Loucy (cell line): ENCODE data around the gene NEO1.

Experiments used
- H2AFZ ChIP-seq: fragments of 200-600 bp; sonication (generic); 2 replicates; pipeline ENCODE4 v1.6.0; 2016; ENCODE audit warnings: antibody characterized with exemption, mild to moderate bottlenecking, low read length, moderate library complexity
- H3F3A ChIP-seq: fragments of 200-600 bp; 2 replicates; pipeline ENCODE4 v1.6.0; 2016; ENCODE audit warnings: antibody characterized with exemption, low read depth, mild to moderate bottlenecking
- H3K27me3 ChIP-seq: fragments of 200-600 bp; sonication (generic); 2 replicates; pipeline ENCODE4 v1.6.1; 2014; ENCODE audit warnings: low read length, mild to moderate bottlenecking; ENCODE audit not compliant: insufficient read depth, poor library complexity, severe bottlenecking
- H3K36me3 ChIP-seq: fragments of 200-600 bp; sonication (generic); 2 replicates; pipeline ENCODE4 v1.6.1; 2016; ENCODE audit warnings: low read length; ENCODE audit not compliant: insufficient read depth
- H3K4me1 ChIP-seq: fragments of 200-600 bp; sonication (generic); 2 replicates; pipeline ENCODE4 v1.5.1; 2014; ENCODE audit warnings: low read length, mild to moderate bottlenecking; ENCODE audit not compliant: insufficient read depth, poor library complexity, severe bottlenecking
- H3K4me2 ChIP-seq: fragments of 200-600 bp; sonication (generic); 2 replicates; pipeline ENCODE4 v1.6.0; 2014; ENCODE audit warnings: antibody characterized with exemption, low read length, low read depth, mild to moderate bottlenecking; ENCODE audit not compliant: poor library complexity, severe bottlenecking
- H3K4me3 ChIP-seq: fragments of 200-600 bp; sonication (generic); 2 replicates; pipeline ENCODE4 v1.5.1; 2014; ENCODE audit warnings: low read length, mild to moderate bottlenecking, mixed read lengths; ENCODE audit not compliant: poor library complexity, severe bottlenecking
- H3K79me2 ChIP-seq: fragments of 200-600 bp; sonication (generic); 2 replicates; pipeline ENCODE4 v1.6.1; 2014; ENCODE audit warnings: low read length; ENCODE audit not compliant: insufficient read depth
- H3K9ac ChIP-seq: fragments of 200-600 bp; sonication (generic); 2 replicates; pipeline ENCODE4 v1.6.0; 2014; ENCODE audit warnings: mild to moderate bottlenecking, low read depth, low read length, moderate library complexity; ENCODE audit not compliant: poor library complexity, severe bottlenecking
- H3K9me2 ChIP-seq: fragments of 200-600 bp; sonication (generic); replicated peaks from 2 replicates; pipeline ENCODE4 v1.6.1; 2016; ENCODE audit warnings: low read depth, low read length, mixed read lengths
- H3K9me3 ChIP-seq: fragments of 200-600 bp; sonication (generic); 2 replicates; pipeline ENCODE4 v1.6.1; 2014; ENCODE audit warnings: mild to moderate bottlenecking, antibody characterized with exemption, low read length, low read depth; ENCODE audit not compliant: insufficient read depth
- H4K20me1 ChIP-seq: fragments of 200-600 bp; sonication (generic); 2 replicates; pipeline ENCODE4 v1.6.0; 2014; ENCODE audit warnings: antibody characterized with exemption, low read length, mild to moderate bottlenecking; ENCODE audit not compliant: insufficient read depth, poor library complexity, severe bottlenecking
- CTCF ChIP-seq: fragments of 200-600 bp; sonication (generic); conservative IDR thresholded peaks from 2 replicates; pipeline ENCODE4 v1.5.1; 2014; ENCODE audit warnings: mild to moderate bottlenecking, antibody characterized with exemption, low read length
- EZH2phosphoT487 ChIP-seq: fragments of 200-600 bp; IDR thresholded peaks from 2 replicates; pipeline ENCODE4 v1.6.1; 2018; ENCODE audit warnings: antibody characterized with exemption, mild to moderate bottlenecking, moderate library complexity, borderline replicate concordance

Gene NEO1

DNA sequence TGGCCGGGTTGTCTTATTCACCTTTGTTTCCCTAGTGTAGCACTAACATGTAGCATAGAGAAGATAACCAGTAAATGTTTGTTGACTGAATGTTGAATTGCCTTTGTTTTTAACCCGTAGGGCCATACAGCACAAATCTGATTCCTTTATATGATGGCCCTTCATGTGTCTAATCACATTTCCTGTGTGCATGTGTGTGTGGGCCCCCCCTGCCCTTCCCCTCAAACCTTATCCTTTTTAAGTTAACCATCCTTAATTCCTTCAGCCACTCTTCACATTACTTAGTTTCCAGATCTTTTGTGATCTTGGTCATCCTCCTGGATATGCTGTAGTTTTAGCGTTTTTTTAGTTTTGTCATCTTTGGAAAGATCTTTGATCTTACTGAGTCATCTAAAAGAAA lies 4.2 kb downstream of the NEO1 start:
- Histone ChIP-seq H3K4me3 (no peak overlapping the region), H2AFZ (no peak overlapping the region), H4K20me1 (no peaks in the 10 kb centered on the region), H3K9me3 (no peaks in the 10 kb centered on the region), H3K36me3 (no peaks in the 10 kb centered on the region), H3K4me2 (no peak overlapping the region), H3K9me2 (no peaks in the 10 kb centered on the region), H3K79me2 (no peaks in the 10 kb centered on the region), H3F3A (no peaks in the 10 kb centered on the region), H3K27me3 (peaks cover 28% of the 10 kb centered on the region), H3K4me1 (peaks cover 7% of the 10 kb centered on the region), H3K9ac (no peak overlapping the region)
- TF ChIP-seq CTCF (no peak), EZH2phosphoT487 (no peak)

DNA sequence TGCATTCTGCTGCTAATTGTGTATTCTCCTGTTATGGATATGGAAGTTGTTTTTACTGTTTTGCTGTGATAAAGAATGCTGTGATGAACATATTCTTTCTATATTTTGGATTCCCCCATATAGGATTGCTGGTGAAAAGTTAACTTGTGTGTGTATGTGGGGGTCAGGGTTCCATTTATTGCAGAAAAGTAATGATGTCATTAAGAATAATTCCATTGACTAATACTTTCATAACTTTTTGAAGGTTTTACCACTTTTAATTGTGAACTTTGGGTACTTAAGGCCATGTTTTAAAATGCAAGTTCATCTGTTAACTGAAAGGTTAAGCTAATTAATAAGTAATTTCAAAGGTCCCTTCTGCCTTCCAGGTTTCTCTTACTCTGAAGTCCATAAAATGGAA lies 6.2 kb downstream of the NEO1 start:
- Histone ChIP-seq H3K9me2 (no peaks in the 10 kb centered on the region), H3K9ac (no peak overlapping the region), H2AFZ (no peak overlapping the region), H4K20me1 (no peaks in the 10 kb centered on the region), H3K36me3 (no peaks in the 10 kb centered on the region), H3F3A (no peaks in the 10 kb centered on the region), H3K9me3 (no peaks in the 10 kb centered on the region), H3K4me1 (no peaks in the 10 kb centered on the region), H3K27me3 (peaks cover 25% of the 10 kb centered on the region), H3K79me2 (no peaks in the 10 kb centered on the region), H3K4me3 (no peak overlapping the region), H3K4me2 (no peak overlapping the region)
- no peak for TF ChIP-seq CTCF

- H3K4me3 ChIP-seq: no peak overlapping the region
- H3K79me2 ChIP-seq: no peaks in the 10 kb centered on the region
- H3K9me2 ChIP-seq: no peaks in the 10 kb centered on the region
- H3K9ac ChIP-seq: no peak overlapping the region
- H2AFZ ChIP-seq: no peak overlapping the region
- no peaks in the 10 kb centered on the region for H3K9me3 ChIP-seq
- TF ChIP-seq CTCF (no peak), EZH2phosphoT487 (no peak)
- H4K20me1 ChIP-seq: no peaks in the 10 kb centered on the region
- no peaks in the 10 kb centered on the region for H3K36me3 ChIP-seq
- H3F3A ChIP-seq: no peaks in the 10 kb centered on the region
- H3K4me1 ChIP-seq: no peaks in the 10 kb centered on the region
- H3K27me3 ChIP-seq: peaks cover 11% of the 10 kb centered on the region
- H3K4me2 ChIP-seq: no peak overlapping the region
Observed at GRCh38 chr15:73065114-73065513, 12.9 kb downstream of the NEO1 start.
